ENCODE measurements around the gene STK4.

DNA sequence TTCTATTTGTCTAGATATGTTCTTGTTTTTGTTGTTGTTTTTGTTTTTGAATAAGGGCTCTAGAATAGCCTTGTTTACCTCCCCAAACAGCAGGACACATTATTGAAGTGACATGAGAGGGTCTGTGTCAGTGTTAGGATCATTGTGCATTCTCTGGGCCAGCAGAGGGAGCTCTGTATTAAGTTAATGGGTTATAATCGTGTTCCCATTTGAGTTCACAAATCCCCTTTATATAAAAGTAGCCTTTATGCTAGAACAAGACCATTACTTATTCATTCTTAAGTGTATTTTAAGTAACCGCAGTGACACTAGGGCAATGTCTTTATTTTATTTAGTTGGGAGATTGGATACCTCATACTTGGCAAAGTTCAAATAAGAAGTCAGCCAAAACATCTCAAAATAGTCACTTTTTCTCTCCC, 44.8 kb downstream of the STK4 start:
- TF ChIP-seq, protein P1, sequence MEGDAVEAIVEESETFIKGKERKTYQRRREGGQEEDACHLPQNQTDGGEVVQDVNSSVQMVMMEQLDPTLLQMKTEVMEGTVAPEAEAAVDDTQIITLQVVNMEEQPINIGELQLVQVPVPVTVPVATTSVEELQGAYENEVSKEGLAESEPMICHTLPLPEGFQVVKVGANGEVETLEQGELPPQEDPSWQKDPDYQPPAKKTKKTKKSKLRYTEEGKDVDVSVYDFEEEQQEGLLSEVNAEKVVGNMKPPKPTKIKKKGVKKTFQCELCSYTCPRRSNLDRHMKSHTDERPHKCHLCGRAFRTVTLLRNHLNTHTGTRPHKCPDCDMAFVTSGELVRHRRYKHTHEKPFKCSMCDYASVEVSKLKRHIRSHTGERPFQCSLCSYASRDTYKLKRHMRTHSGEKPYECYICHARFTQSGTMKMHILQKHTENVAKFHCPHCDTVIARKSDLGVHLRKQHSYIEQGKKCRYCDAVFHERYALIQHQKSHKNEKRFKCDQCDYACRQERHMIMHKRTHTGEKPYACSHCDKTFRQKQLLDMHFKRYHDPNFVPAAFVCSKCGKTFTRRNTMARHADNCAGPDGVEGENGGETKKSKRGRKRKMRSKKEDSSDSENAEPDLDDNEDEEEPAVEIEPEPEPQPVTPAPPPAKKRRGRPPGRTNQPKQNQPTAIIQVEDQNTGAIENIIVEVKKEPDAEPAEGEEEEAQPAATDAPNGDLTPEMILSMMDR (IDR thresholded peaks at IDR 0.05): peak; percentile 35 to 64 (median 61)
- no peak for TF ChIP-seq POLR2A (IDR thresholded peaks at IDR 0.05)
